HepG2 (cell line): ENCODE results near the gene GUCA1A.
"Not testable (repeated sequence)": the region's sequence is repeated elsewhere in the genome, so short reads cannot be mapped to it uniquely, and the experiment has no call there.

Source experiments
- EZH2 ChIP-seq: conservative IDR thresholded peaks from 2 replicates; pipeline ENCODE4 v1.6.1; 2012; ENCODE audit warnings: mild to moderate bottlenecking, low read depth, low read length, moderate library complexity
- FOXA3 ChIP-seq: IDR thresholded peaks from 2 replicates; pipeline ENCODE4 v1.6.1; 2016; ENCODE audit warnings: missing genetic modification reagents, missing compliant biosample characterization
- POLR2A ChIP-seq, 2 experiments: IDR thresholded peaks; 2 replicates each; pipeline ENCODE4 v1.6.1; 2011; ENCODE audit warnings: low read depth in 2 of 2, low read length in 2 of 2, mild to moderate bottlenecking in 1 of 2, moderate library complexity in 1 of 2; ENCODE audit not compliant: insufficient read depth in 1 of 2
- SP2 ChIP-seq: sonication (generic); formaldehyde crosslinking; IDR thresholded peaks from 2 replicates; pipeline ENCODE4 v1.5.1; 2020; ENCODE audit warnings: mild to moderate bottlenecking, missing genetic modification reagents
- ZFP41 ChIP-seq: sonication (generic); formaldehyde crosslinking; IDR thresholded peaks from 2 replicates; pipeline ENCODE4 v1.4.0; 2020; ENCODE audit warnings: mild to moderate bottlenecking, missing genetic modification reagents, borderline replicate concordance

DNA sequence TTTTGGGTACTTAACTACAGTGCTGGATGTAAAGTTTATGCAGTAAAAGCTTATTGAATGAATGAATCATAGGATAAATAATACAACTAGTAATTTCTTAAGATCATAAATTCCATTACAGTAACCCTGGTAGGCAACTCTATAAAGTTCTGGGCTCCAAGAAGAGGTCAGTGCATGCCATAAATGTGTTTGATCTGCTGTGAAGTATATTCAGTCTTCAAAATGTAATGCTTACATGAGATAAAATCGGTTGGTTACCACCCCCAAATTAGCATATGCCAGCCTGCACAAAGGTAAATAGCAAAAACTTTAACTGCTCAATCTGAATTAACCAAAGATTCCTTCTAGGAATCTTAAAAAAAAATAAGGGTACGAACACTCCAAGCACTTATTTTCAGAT is 34.4 kb downstream of the GUCA1A start:
- TF ChIP-seq EZH2; POLR2A (IDR thresholded peaks at IDR 0.05; ENCODE audit: insufficient read depth in 1 of 2, low read depth in 2 of 2, low read length in 2 of 2); FOXA3; ZFP41 (CRISPR knock-in tag); SP2 (CRISPR knock-in tag): not testable (repeated sequence)
